Panc1 (cell line): ENCODE measurements around the gene RBM47. TPM values are rescaled to one million over a fixed set of nuclear protein-coding genes. Genes with fewer than 3 reads are reported as not detected.

Source experiments
- ATAC-seq: fragments of 200-7000 bp; cut with Tn5 transposase; 2 replicates; pipeline ENCODE4 v1.9.1; 2020; ENCODE audit warnings: mild to moderate bottlenecking, moderate library complexity
- BruUV-seq: library from RNA; stranded (reverse); fragments of 400-500 nt; replicated peaks from 2 replicates; lab custom pipeline; 2021; lab: Mats Ljungman, UMichigan
- CTCF ChIA-PET: fragments of 300-600 bp; sonication (Branson Sonifier 250); formaldehyde crosslinking; loops from one replicate; lab custom pipeline; 2022; ENCODE audit warnings: antibody characterized with exemption; lab: Charles Lee
- POLR2A ChIA-PET: fragments of 300-600 bp; sonication (Branson Sonifier 250); formaldehyde crosslinking; loops from one replicate; lab custom pipeline; 2022; ENCODE audit warnings: antibody characterized with exemption; lab: Charles Lee
- DNase-seq: peaks from one replicate; pipeline ENCODE4 v3.0.0-alpha.2; 2010; ENCODE audit warnings: low read depth, low spot score
- H3K27ac ChIP-seq: 2 replicates; pipeline ENCODE4 v1.5.1; 2011; ENCODE audit warnings: mild to moderate bottlenecking, low read length, inconsistent platforms
- H3K27me3 ChIP-seq: fragments of 200-500 bp; sonication (Bioruptor generic); 2 replicates; pipeline ENCODE4 v1.6.0; 2014; ENCODE audit warnings: low read length, inconsistent platforms; ENCODE audit not compliant: control insufficient read depth, insufficient read depth
- H3K36me3 ChIP-seq: fragments of 200-500 bp; sonication (Bioruptor generic); 2 replicates; pipeline ENCODE4 v1.5.1; 2014; ENCODE audit warnings: inconsistent platforms, mild to moderate bottlenecking, low read length, moderate library complexity; ENCODE audit not compliant: control insufficient read depth, insufficient read depth
- H3K4me1 ChIP-seq: 2 replicates; pipeline ENCODE4 v1.5.1; 2011; ENCODE audit warnings: inconsistent platforms, mild to moderate bottlenecking, low read length, moderate library complexity; ENCODE audit not compliant: control insufficient read depth, insufficient read depth
- H3K4me3 ChIP-seq, 2 experiments: 2 replicates each; pipeline ENCODE4 v1.5.1; 2011 to 2012; ENCODE audit warnings: low read depth in 2 of 2, low read length in 2 of 2, mild to moderate bottlenecking in 2 of 2, inconsistent platforms in 1 of 2, moderate library complexity in 1 of 2
- H3K9me3 ChIP-seq: fragments of 200-500 bp; sonication (Bioruptor generic); 2 replicates; pipeline ENCODE4 v1.5.1; 2014; ENCODE audit warnings: low read depth, mild to moderate bottlenecking, inconsistent platforms, low read length, moderate library complexity; ENCODE audit not compliant: control insufficient read depth, insufficient read depth
- CTCF ChIP-seq: fragments of 450-650 bp; IDR thresholded peaks from 2 replicates; pipeline ENCODE4 v1.5.1; 2017; ENCODE audit warnings: mild to moderate bottlenecking
- POLR2AphosphoS5 ChIP-seq: IDR thresholded peaks from 2 replicates; pipeline ENCODE4 v1.6.1; 2012; ENCODE audit warnings: mild to moderate bottlenecking, low read depth, low read length, moderate library complexity
- SIN3A ChIP-seq: IDR thresholded peaks from 2 replicates; pipeline ENCODE4 v1.6.1; 2012; ENCODE audit warnings: low read depth, mild to moderate bottlenecking, low read length, moderate library complexity, borderline replicate concordance; ENCODE audit not compliant: insufficient read depth
- TCF7L2 ChIP-seq: IDR thresholded peaks from 2 replicates; pipeline ENCODE4 v1.6.1; 2011; ENCODE audit warnings: mild to moderate bottlenecking, low read depth, low read length, inconsistent platforms
- in situ Hi-C: cut with HindIII; loops from 2 replicates; pipeline ENCODE4 v1.10.0; 2016; ENCODE audit warnings: low sequenced_read_pairs, low pct_unique_long_range_greater_than_20kb
- intact Hi-C: fragments of 100-400 bp; cut with micrococcal nuclease; formaldehyde crosslinking; loops from one replicate; pipeline ENCODE4 v1.10.0; 2022; ENCODE audit not compliant: unreplicated experiment
- total RNA-seq: library from RNA; stranded (reverse); gene quantifications from one replicate; pipeline ENCODE4 v1.2.1, GENCODE V29; 2021; ENCODE audit not compliant: unreplicated experiment
- TF ChIP-seq, protein P1 (sequence below), 2 experiments: IDR thresholded peaks; 2 replicates each; pipeline ENCODE4 v1.6.1; 2011 to 2012; ENCODE audit warnings: low read depth in 2 of 2, control low read depth in 1 of 2, low read length in 1 of 2, mild to moderate bottlenecking in 1 of 2, moderate library complexity in 1 of 2; ENCODE audit not compliant: insufficient read depth in 1 of 2

RBM47 gene
- total RNA-seq, 1 experiment from 2014 or later = 2.0 TPM

DNA sequence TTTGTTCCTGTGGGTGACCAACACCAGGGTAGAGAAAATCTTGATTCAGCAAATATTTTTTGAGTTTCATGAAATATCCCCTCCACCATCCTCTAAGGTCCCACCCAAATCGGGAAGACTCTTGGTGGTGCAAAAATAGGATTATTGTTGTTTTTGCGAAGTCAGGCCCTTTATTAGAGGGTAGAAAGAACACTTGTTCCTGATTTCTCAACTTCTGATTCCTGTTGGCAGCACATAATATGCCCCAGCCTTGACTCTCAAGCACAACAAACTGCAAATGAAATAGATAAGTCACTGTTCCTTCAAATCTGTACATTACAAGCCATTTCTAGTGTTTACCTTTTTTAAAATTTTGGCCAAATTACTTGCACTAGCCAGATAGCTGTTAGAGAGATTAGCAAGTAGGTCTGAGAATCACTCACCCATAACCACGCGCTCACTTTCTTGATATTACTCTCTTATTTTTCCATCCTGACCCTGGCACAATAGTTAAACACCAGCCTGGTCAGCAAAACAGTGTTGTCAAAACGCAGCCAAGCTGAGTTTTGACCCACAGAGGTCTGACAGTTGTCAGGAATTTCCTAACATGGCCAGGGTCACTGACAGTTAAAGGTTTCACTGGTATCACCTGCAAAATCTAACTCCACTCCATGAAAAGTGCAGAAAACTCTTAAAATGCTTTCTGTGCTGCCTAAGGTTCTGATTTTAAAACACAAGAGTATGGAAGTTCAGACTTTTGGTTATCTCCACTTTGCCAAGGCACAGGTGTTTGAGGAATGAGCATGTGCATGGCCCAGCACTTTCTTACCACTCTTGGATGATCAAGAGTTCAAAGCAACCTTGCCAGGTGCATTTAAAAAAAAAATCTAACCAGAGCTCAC lies 69.8 kb downstream of the RBM47 start:
- TF ChIP-seq, protein P1, sequence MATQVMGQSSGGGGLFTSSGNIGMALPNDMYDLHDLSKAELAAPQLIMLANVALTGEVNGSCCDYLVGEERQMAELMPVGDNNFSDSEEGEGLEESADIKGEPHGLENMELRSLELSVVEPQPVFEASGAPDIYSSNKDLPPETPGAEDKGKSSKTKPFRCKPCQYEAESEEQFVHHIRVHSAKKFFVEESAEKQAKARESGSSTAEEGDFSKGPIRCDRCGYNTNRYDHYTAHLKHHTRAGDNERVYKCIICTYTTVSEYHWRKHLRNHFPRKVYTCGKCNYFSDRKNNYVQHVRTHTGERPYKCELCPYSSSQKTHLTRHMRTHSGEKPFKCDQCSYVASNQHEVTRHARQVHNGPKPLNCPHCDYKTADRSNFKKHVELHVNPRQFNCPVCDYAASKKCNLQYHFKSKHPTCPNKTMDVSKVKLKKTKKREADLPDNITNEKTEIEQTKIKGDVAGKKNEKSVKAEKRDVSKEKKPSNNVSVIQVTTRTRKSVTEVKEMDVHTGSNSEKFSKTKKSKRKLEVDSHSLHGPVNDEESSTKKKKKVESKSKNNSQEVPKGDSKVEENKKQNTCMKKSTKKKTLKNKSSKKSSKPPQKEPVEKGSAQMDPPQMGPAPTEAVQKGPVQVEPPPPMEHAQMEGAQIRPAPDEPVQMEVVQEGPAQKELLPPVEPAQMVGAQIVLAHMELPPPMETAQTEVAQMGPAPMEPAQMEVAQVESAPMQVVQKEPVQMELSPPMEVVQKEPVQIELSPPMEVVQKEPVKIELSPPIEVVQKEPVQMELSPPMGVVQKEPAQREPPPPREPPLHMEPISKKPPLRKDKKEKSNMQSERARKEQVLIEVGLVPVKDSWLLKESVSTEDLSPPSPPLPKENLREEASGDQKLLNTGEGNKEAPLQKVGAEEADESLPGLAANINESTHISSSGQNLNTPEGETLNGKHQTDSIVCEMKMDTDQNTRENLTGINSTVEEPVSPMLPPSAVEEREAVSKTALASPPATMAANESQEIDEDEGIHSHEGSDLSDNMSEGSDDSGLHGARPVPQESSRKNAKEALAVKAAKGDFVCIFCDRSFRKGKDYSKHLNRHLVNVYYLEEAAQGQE (IDR thresholded peaks at IDR 0.05; ENCODE audit: insufficient read depth in 1 of 2, low read depth in 2 of 2, low read length in 1 of 2) = no peak
- TF ChIP-seq POLR2AphosphoS5 (no peak), SIN3A (no peak), CTCF (no peak)
- DNase-seq (no peak), ATAC-seq (no peak)
- no peak overlapping the region for H3K27ac ChIP-seq
- intact Hi-C loops = no loop called here
- no peaks in the 10 kb centered on the region for H3K9me3 ChIP-seq
- ChIA-PET POLR2A (no interaction called here), CTCF (no interaction called here)
- H3K4me3 ChIP-seq = no peak overlapping the region
- H3K27me3 ChIP-seq = no peaks in the 10 kb centered on the region
- peaks cover 4% of the 10 kb centered on the region; the same call in 1 of the 2 replicates for H3K4me1 ChIP-seq
- in situ Hi-C loops = no loop called here
- H3K36me3 ChIP-seq = no peaks in the 10 kb centered on the region
- no TSS peak for BruUV-seq

GRCh38 chr4:40557736-40558135 lies 71.9 kb downstream of the RBM47 start:
- in situ Hi-C loops (no loop called here), intact Hi-C loops (no loop called here)
- ATAC-seq (no peak), DNase-seq (no peak)
- ChIA-PET POLR2A (no interaction called here), CTCF (no interaction called here)
- no peak for TF ChIP-seq TCF7L2
- no peak for TF ChIP-seq SIN3A
- TF ChIP-seq CTCF = no peak
- no peak for TF ChIP-seq POLR2AphosphoS5
- TF ChIP-seq, protein P1 (IDR thresholded peaks at IDR 0.05; ENCODE audit: insufficient read depth in 1 of 2, low read depth in 2 of 2, low read length in 1 of 2) = no peak
- no TSS peak for BruUV-seq
- Histone ChIP-seq H3K27ac (no peak overlapping the region), H3K36me3 (no peaks in the 10 kb centered on the region), H3K4me3 (no peak overlapping the region), H3K27me3 (no peaks in the 10 kb centered on the region), H3K9me3 (no peaks in the 10 kb centered on the region), H3K4me1 (peaks cover 4% of the 10 kb centered on the region; the same call in 1 of the 2 replicates)
